ENCODE measurements around the gene CCDC9B. TPM values are rescaled to one million over a fixed set of nuclear protein-coding genes. Genes with fewer than 3 reads are reported as not detected.

The CCDC9B gene
- total RNA-seq, 4 donors from 2014 or later = 2.4 to 43.8 (median 6.6) TPM

DNA sequence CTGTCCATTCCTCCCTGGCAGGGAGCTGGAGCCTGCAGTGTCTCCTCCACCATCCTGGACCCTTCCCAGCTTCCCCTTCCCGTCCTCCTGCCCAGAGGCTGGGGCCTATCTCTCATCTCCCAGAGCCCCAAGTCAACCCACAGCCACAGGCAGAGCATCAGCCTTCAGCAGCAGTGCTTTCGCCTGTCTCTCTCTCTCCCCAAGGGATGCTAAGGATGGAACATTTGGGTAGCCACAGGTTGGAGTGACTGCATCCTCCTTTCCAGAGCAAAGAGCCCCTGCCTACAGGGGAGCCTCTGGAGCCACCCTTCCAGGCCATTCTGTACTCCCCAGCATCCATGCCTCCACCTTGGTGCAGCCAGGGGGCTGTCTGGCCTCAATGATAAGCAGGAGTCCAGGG is 37.2 kb downstream of the CCDC9B start:
- DNase-seq = no peak
- H3K36me3 ChIP-seq = no peaks in the 10 kb centered on the region
- H3K9me3 ChIP-seq = no peaks in the 10 kb centered on the region
- TF ChIP-seq POLR2A (IDR thresholded peaks at IDR 0.05) = no peak
- TF ChIP-seq, protein P1, sequence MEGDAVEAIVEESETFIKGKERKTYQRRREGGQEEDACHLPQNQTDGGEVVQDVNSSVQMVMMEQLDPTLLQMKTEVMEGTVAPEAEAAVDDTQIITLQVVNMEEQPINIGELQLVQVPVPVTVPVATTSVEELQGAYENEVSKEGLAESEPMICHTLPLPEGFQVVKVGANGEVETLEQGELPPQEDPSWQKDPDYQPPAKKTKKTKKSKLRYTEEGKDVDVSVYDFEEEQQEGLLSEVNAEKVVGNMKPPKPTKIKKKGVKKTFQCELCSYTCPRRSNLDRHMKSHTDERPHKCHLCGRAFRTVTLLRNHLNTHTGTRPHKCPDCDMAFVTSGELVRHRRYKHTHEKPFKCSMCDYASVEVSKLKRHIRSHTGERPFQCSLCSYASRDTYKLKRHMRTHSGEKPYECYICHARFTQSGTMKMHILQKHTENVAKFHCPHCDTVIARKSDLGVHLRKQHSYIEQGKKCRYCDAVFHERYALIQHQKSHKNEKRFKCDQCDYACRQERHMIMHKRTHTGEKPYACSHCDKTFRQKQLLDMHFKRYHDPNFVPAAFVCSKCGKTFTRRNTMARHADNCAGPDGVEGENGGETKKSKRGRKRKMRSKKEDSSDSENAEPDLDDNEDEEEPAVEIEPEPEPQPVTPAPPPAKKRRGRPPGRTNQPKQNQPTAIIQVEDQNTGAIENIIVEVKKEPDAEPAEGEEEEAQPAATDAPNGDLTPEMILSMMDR (IDR thresholded peaks at IDR 0.05) = no peak
- intact Hi-C loops (cut with DNase I; ENCODE audit: low total_unique reads) = no loop called here
- no peaks in the 10 kb centered on the region for H3K4me1 ChIP-seq
- H3K27ac ChIP-seq = no peak overlapping the region
- H3K4me3 ChIP-seq = no peak overlapping the region
- H3K27me3 ChIP-seq = no peaks in the 10 kb centered on the region

- no peak for DNase-seq
- no peak overlapping the region for H3K27ac ChIP-seq
- TF ChIP-seq, protein P1 (IDR thresholded peaks at IDR 0.05) = no peak
- no peak for TF ChIP-seq POLR2A (IDR thresholded peaks at IDR 0.05)
These were observed 37.8 kb downstream of the CCDC9B start for GRCh38 chr15:40302981-40303380.

GRCh38 chr15:40302288-40302886 is 38.4 kb downstream of the CCDC9B start:
- Histone ChIP-seq H3K27me3 (no peaks in the 10 kb centered on the region), H3K27ac (no peak overlapping the region), H3K4me1 (no peaks in the 10 kb centered on the region), H3K36me3 (no peaks in the 10 kb centered on the region), H3K9me3 (no peaks in the 10 kb centered on the region), H3K4me3 (no peak overlapping the region)
- DNase-seq = no peak
- intact Hi-C loops (cut with DNase I; ENCODE audit: low total_unique reads) = no loop called here
- TF ChIP-seq, protein P1 (IDR thresholded peaks at IDR 0.05) = no peak
- no peak for TF ChIP-seq POLR2A (IDR thresholded peaks at IDR 0.05)

More at GRCh38 chr15:40302981-40303380, 37.8 kb downstream of the CCDC9B start:
- Histone ChIP-seq H3K9me3 (no peaks in the 10 kb centered on the region), H3K4me3 (no peak overlapping the region), H3K36me3 (no peaks in the 10 kb centered on the region), H3K27me3 (no peaks in the 10 kb centered on the region), H3K4me1 (no peaks in the 10 kb centered on the region)
- intact Hi-C loops (cut with DNase I; ENCODE audit: low total_unique reads) = no loop called here

- intact Hi-C loops (cut with DNase I; ENCODE audit: low total_unique reads) = no loop called here
- H3K4me1 ChIP-seq = no peaks in the 10 kb centered on the region
- H3K27ac ChIP-seq = no peak overlapping the region
- no peaks in the 10 kb centered on the region for H3K9me3 ChIP-seq
- no peaks in the 10 kb centered on the region for H3K36me3 ChIP-seq
- no peak for DNase-seq
- H3K27me3 ChIP-seq = no peaks in the 10 kb centered on the region
- H3K4me3 ChIP-seq = no peak overlapping the region
- TF ChIP-seq, protein P1 (IDR thresholded peaks at IDR 0.05) = no peak
- TF ChIP-seq POLR2A (IDR thresholded peaks at IDR 0.05) = no peak
These were observed 39.1 kb downstream of the CCDC9B start for GRCh38 chr15:40301467-40302179.

DNA sequence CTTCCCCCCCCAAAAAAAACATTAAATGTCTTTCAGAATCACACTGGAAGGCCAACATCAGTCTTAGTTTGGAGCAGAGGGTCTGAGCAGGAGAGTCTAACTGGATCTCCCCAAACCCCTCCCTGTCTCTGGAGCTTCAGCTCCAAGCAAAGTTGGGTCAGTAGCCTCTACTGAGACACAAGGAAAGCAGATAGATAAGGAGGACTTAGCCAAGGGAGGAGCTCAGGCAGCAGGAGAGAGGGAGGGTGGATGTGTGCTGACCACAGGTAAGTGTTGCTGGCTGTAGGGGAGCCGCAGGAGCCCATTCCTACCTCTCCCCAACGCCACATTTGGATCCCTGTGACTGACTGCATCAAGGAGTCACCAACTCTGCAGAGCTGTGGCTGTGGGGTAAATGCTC is 40.0 kb downstream of the CCDC9B start:
- Histone ChIP-seq H3K27ac (no peak overlapping the region), H3K27me3 (no peaks in the 10 kb centered on the region), H3K9me3 (no peaks in the 10 kb centered on the region), H3K4me3 (no peak overlapping the region), H3K4me1 (no peaks in the 10 kb centered on the region), H3K36me3 (no peaks in the 10 kb centered on the region)
- no peak for DNase-seq
- TF ChIP-seq, protein P1 (IDR thresholded peaks at IDR 0.05) = no peak
- no peak for TF ChIP-seq POLR2A (IDR thresholded peaks at IDR 0.05)
- intact Hi-C loops (cut with DNase I; ENCODE audit: low total_unique reads) = no loop called here

Measured in uterus (tissue), 4 donors.